GM23338 (cell line): ENCODE measurements around the gene GRIK1. TPM values are rescaled to one million over a fixed set of nuclear protein-coding genes. Genes with fewer than 3 reads are reported as not detected.

ENCODE experiments used
- ATAC-seq: fragments of 200-7000 bp; cut with Tn5 transposase; 3 replicates; pipeline ENCODE4 v1.9.1; 2020
- DNase-seq: peaks from one replicate; pipeline ENCODE4 v3.0.0-alpha.2; 2015; ENCODE audit warnings: low spot score
- H2AFZ ChIP-seq: fragments of 200-600 bp; sonication (generic); 2 replicates; pipeline ENCODE4 v1.8.0; 2016; ENCODE audit warnings: antibody characterized with exemption, mild to moderate bottlenecking, moderate library complexity
- H3F3A ChIP-seq: fragments of 200-600 bp; sonication (generic); replicated peaks from 2 replicates; pipeline ENCODE4 v1.8.0; 2017; ENCODE audit warnings: antibody characterized with exemption, mixed run types, low read depth
- H3K27ac ChIP-seq: fragments of 200-600 bp; sonication (generic); 2 replicates; pipeline ENCODE4 v1.6.1; 2016; ENCODE audit warnings: low read depth
- H3K27me3 ChIP-seq: fragments of 200-600 bp; sonication (generic); 2 replicates; pipeline ENCODE4 v1.8.0; 2016; ENCODE audit warnings: mild to moderate bottlenecking, mixed run types, moderate library complexity; ENCODE audit not compliant: insufficient read depth
- H3K36me3 ChIP-seq: fragments of 200-600 bp; sonication (generic); 2 replicates; pipeline ENCODE4 v1.8.0; 2016; ENCODE audit warnings: mild to moderate bottlenecking; ENCODE audit not compliant: insufficient read depth
- H3K4me1 ChIP-seq: fragments of 200-600 bp; sonication (generic); 2 replicates; pipeline ENCODE4 v1.8.0; 2016; ENCODE audit warnings: mild to moderate bottlenecking, moderate library complexity; ENCODE audit not compliant: insufficient read depth
- H3K4me2 ChIP-seq: fragments of 200-600 bp; sonication (generic); 2 replicates; pipeline ENCODE4 v1.7.1; 2017; ENCODE audit warnings: mixed run types
- H3K4me3 ChIP-seq: fragments of 200-600 bp; sonication (generic); 2 replicates; pipeline ENCODE4 v1.6.1; 2016; ENCODE audit warnings: mixed run types
- H3K79me2 ChIP-seq: fragments of 200-600 bp; sonication (generic); replicated peaks from 2 replicates; pipeline ENCODE4 v1.8.0; 2017; ENCODE audit warnings: mild to moderate bottlenecking; ENCODE audit not compliant: insufficient read depth
- H3K9me2 ChIP-seq: fragments of 200-600 bp; sonication (generic); 2 replicates; pipeline ENCODE4 v1.8.0; 2017; ENCODE audit not compliant: insufficient read depth
- H4K20me1 ChIP-seq: fragments of 200-600 bp; sonication (generic); replicated peaks from 2 replicates; pipeline ENCODE4 v1.8.0; 2017; ENCODE audit warnings: mild to moderate bottlenecking; ENCODE audit not compliant: insufficient read depth
- H3K27ac Mint-ChIP-seq: 2 replicates; pipeline ENCODE4 v1.8.0; 2020; ENCODE audit warnings: inconsistent platforms, mild to moderate bottlenecking, moderate library complexity, mixed read lengths
- H3K27me3 Mint-ChIP-seq: 3 replicates; pipeline ENCODE4 v1.8.0; 2022; ENCODE audit warnings: low read depth, mild to moderate bottlenecking, moderate library complexity, mixed read lengths, inconsistent platforms; ENCODE audit not compliant: insufficient read depth, poor library complexity
- H3K36me3 Mint-ChIP-seq: 3 replicates; pipeline ENCODE4 v1.8.0; 2021; ENCODE audit warnings: low read depth, mild to moderate bottlenecking, inconsistent platforms, moderate library complexity, mixed read lengths
- H3K4me1 Mint-ChIP-seq: 3 replicates; pipeline ENCODE4 v1.8.0; 2020; ENCODE audit warnings: mild to moderate bottlenecking, inconsistent platforms, mixed read lengths
- H3K4me3 Mint-ChIP-seq: 3 replicates; pipeline ENCODE4 v1.8.0; 2021; ENCODE audit warnings: moderate library complexity, mild to moderate bottlenecking, inconsistent platforms, mixed read lengths
- H3K9me3 Mint-ChIP-seq: 3 replicates; pipeline ENCODE4 v1.8.0; 2020; ENCODE audit warnings: moderate library complexity, mild to moderate bottlenecking, inconsistent platforms, mixed read lengths
- CREB1 ChIP-seq: fragments of 250-450 bp; sonication (Bioruptor Pico); IDR thresholded peaks from 2 replicates; pipeline ENCODE4 v1.5.0; 2020; ENCODE audit warnings: low read depth, mild to moderate bottlenecking, moderate library complexity
- EZH2 ChIP-seq: fragments of 200-600 bp; sonication (generic); IDR thresholded peaks from one replicate; pipeline ENCODE4 v1.8.0; 2017; ENCODE audit warnings: antibody characterized with exemption, mild to moderate bottlenecking, low read depth; ENCODE audit not compliant: unreplicated experiment
- EZH2phosphoT487 ChIP-seq: fragments of 200-600 bp; sonication (generic); IDR thresholded peaks from one replicate; pipeline ENCODE4 v1.8.1; 2018; ENCODE audit warnings: antibody characterized with exemption; ENCODE audit not compliant: unreplicated experiment
- NANOG ChIP-seq: IDR thresholded peaks from 2 replicates; pipeline ENCODE4 v1.6.1; 2016; ENCODE audit warnings: antibody characterized with exemption, borderline replicate concordance
- POLR2AphosphoS5 ChIP-seq: IDR thresholded peaks from 2 replicates; pipeline ENCODE4 v1.6.1; 2016; ENCODE audit warnings: antibody characterized with exemption, low read depth
- polyA plus RNA-seq: library from polyadenylated mRNA; unstranded; fragments of >200 nt; fragmentation: Nextera tagmentation; extraction: Ambion mirVana; gene quantifications from 2 replicates; pipeline ENCODE4 v1.2.1, GENCODE V29; 2016
- total RNA-seq: library from RNA; depleted of rRNA; stranded (reverse); fragments of >200 nt; shearing (Covaris generic); gene quantifications from 2 replicates; pipeline ENCODE4 v1.2.3, GENCODE V29; 2014
- TF ChIP-seq, protein P1 (sequence below): IDR thresholded peaks from 2 replicates; pipeline ENCODE4 v1.6.1; 2016; ENCODE audit warnings: antibody characterized with exemption
- TF ChIP-seq, protein P2 (sequence below), 2 experiments: fragments of 200-600 bp in 1 of 2; sonication (generic) in 1 of 2; conservative IDR thresholded peaks; 2 replicates each; pipeline versions ENCODE4 v1.5.1 to v1.6.1; 2016 to 2017; ENCODE audit warnings: antibody characterized with exemption in 2 of 2, low read depth in 2 of 2, mild to moderate bottlenecking in 2 of 2, moderate library complexity in 1 of 2
- TF ChIP-seq, protein P3 (sequence below): fragments of 250-450 bp; sonication (Bioruptor Pico); IDR thresholded peaks from 2 replicates; pipeline ENCODE4 v1.5.0; 2020; ENCODE audit warnings: mild to moderate bottlenecking, moderate library complexity

The GRIK1 gene
- total and polyA plus RNA-seq, 2 experiments from 2014 or later, result 0.18 to 0.42 TPM

DNA sequence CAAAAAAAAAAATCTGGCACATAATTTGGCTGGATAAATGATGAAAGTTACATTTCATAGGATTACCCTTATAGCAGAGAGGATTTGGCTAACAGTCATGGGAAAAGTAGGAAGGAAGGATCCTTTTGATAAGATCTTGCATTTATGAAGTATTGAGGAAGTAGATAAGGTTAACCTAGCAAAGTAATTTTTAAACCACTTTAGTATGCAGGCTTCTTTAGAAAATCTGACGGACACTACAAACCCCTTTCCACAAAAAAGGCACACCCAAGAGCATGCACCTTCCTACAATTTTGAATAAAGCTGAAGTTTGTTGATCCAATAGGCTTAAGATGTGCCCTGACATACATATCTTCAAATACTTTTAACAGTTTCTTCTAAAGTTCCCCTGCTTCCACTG, 275.2 kb downstream of the GRIK1 start:
- no peaks in the 10 kb centered on the region for H3K36me3 Mint-ChIP-seq
- H3F3A ChIP-seq, result no peaks in the 10 kb centered on the region
- H3K4me2 ChIP-seq, result no peak overlapping the region
- ATAC-seq, result no peak
- H3K36me3 ChIP-seq, result no peaks in the 10 kb centered on the region
- H3K4me3 ChIP-seq, result no peak overlapping the region
- H4K20me1 ChIP-seq, result no peaks in the 10 kb centered on the region
- H3K9me3 Mint-ChIP-seq, result no peaks in the 10 kb centered on the region; the same call in 2 of the 3 replicates
- H3K27me3 ChIP-seq, result no peaks in the 10 kb centered on the region
- no peak for TF ChIP-seq EZH2phosphoT487
- H3K27ac ChIP-seq, result no peak overlapping the region
- H3K4me1 ChIP-seq, result peaks cover 4% of the 10 kb centered on the region
- H3K4me1 Mint-ChIP-seq, result peaks cover 15% of the 10 kb centered on the region
- H2AFZ ChIP-seq, result no peak overlapping the region
- H3K27me3 Mint-ChIP-seq, result no peaks in the 10 kb centered on the region
- DNase-seq, result no peak
- H3K27ac Mint-ChIP-seq, result no peak overlapping the region
- peaks cover 17% of the 10 kb centered on the region for H3K9me2 ChIP-seq
- H3K4me3 Mint-ChIP-seq, result no peak overlapping the region
- H3K79me2 ChIP-seq, result no peaks in the 10 kb centered on the region

DNA sequence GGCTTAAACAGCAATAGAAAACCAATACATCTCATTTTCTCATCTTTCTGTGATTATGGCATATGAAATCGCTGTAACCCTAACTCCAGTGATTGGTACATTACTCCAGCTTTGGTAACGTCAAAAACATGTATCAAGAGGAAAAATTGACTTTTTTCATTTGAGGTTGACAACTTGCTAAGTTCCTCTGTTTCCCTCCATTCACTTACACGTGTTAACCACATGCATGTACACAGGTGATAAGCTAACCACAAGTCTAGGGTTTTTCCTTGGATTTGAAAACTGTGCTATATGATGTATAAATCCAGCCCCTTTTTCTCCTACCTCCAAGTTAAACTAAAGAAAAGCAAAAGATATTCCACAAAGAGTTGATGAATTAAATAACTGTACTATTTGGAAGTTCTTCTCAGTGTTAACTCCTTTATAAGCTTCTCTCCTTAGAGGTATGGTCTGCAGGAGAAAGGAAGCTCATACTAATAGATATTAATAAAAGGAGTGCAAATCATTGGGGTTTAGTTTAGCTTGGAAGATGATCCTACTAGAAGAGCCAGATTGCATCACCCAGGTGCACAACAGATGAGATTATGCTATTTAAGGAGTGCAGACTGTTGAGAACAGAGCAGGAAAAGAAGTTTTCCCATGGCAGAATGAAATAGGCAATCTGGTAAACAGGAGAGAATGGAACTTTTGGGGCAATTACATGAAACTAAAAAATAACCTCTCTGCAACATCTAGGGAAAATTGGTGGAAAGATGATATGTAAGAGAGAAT, 277.9 kb downstream of the GRIK1 start:
- no peak for ATAC-seq
- Mint-ChIP-seq H3K27ac (no peak overlapping the region), H3K36me3 (no peaks in the 10 kb centered on the region)

More for the DNA sequence above, 277.9 kb downstream of the GRIK1 start:
- H3K4me3 ChIP-seq, result no peak overlapping the region
- H3K4me1 Mint-ChIP-seq, result peaks cover 9% of the 10 kb centered on the region
- no peak overlapping the region for H3K4me3 Mint-ChIP-seq
- no peak for DNase-seq
- H3K79me2 ChIP-seq, result no peaks in the 10 kb centered on the region
- peaks cover 7% of the 10 kb centered on the region; the same call in 1 of the 2 replicates for H3K9me2 ChIP-seq
- H3K27me3 Mint-ChIP-seq, result no peaks in the 10 kb centered on the region
- no peaks in the 10 kb centered on the region for H3K27me3 ChIP-seq
- no peaks in the 10 kb centered on the region for H3F3A ChIP-seq
- no peak overlapping the region for H3K4me2 ChIP-seq
- no peaks in the 10 kb centered on the region; the same call in 1 of the 2 replicates for H3K4me1 ChIP-seq
- no peak overlapping the region for H2AFZ ChIP-seq
- H4K20me1 ChIP-seq, result no peaks in the 10 kb centered on the region
- TF ChIP-seq POLR2AphosphoS5, result no peak
- TF ChIP-seq, protein P1, sequence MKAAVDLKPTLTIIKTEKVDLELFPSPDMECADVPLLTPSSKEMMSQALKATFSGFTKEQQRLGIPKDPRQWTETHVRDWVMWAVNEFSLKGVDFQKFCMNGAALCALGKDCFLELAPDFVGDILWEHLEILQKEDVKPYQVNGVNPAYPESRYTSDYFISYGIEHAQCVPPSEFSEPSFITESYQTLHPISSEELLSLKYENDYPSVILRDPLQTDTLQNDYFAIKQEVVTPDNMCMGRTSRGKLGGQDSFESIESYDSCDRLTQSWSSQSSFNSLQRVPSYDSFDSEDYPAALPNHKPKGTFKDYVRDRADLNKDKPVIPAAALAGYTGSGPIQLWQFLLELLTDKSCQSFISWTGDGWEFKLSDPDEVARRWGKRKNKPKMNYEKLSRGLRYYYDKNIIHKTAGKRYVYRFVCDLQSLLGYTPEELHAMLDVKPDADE, result no peak
- no peak for TF ChIP-seq EZH2phosphoT487
- no peak for TF ChIP-seq NANOG
- TF ChIP-seq, protein P2, sequence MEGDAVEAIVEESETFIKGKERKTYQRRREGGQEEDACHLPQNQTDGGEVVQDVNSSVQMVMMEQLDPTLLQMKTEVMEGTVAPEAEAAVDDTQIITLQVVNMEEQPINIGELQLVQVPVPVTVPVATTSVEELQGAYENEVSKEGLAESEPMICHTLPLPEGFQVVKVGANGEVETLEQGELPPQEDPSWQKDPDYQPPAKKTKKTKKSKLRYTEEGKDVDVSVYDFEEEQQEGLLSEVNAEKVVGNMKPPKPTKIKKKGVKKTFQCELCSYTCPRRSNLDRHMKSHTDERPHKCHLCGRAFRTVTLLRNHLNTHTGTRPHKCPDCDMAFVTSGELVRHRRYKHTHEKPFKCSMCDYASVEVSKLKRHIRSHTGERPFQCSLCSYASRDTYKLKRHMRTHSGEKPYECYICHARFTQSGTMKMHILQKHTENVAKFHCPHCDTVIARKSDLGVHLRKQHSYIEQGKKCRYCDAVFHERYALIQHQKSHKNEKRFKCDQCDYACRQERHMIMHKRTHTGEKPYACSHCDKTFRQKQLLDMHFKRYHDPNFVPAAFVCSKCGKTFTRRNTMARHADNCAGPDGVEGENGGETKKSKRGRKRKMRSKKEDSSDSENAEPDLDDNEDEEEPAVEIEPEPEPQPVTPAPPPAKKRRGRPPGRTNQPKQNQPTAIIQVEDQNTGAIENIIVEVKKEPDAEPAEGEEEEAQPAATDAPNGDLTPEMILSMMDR (conservative IDR thresholded peaks at IDR 0.05; ENCODE audit: low read depth in 2 of 2), result no peak
- TF ChIP-seq, protein P3, sequence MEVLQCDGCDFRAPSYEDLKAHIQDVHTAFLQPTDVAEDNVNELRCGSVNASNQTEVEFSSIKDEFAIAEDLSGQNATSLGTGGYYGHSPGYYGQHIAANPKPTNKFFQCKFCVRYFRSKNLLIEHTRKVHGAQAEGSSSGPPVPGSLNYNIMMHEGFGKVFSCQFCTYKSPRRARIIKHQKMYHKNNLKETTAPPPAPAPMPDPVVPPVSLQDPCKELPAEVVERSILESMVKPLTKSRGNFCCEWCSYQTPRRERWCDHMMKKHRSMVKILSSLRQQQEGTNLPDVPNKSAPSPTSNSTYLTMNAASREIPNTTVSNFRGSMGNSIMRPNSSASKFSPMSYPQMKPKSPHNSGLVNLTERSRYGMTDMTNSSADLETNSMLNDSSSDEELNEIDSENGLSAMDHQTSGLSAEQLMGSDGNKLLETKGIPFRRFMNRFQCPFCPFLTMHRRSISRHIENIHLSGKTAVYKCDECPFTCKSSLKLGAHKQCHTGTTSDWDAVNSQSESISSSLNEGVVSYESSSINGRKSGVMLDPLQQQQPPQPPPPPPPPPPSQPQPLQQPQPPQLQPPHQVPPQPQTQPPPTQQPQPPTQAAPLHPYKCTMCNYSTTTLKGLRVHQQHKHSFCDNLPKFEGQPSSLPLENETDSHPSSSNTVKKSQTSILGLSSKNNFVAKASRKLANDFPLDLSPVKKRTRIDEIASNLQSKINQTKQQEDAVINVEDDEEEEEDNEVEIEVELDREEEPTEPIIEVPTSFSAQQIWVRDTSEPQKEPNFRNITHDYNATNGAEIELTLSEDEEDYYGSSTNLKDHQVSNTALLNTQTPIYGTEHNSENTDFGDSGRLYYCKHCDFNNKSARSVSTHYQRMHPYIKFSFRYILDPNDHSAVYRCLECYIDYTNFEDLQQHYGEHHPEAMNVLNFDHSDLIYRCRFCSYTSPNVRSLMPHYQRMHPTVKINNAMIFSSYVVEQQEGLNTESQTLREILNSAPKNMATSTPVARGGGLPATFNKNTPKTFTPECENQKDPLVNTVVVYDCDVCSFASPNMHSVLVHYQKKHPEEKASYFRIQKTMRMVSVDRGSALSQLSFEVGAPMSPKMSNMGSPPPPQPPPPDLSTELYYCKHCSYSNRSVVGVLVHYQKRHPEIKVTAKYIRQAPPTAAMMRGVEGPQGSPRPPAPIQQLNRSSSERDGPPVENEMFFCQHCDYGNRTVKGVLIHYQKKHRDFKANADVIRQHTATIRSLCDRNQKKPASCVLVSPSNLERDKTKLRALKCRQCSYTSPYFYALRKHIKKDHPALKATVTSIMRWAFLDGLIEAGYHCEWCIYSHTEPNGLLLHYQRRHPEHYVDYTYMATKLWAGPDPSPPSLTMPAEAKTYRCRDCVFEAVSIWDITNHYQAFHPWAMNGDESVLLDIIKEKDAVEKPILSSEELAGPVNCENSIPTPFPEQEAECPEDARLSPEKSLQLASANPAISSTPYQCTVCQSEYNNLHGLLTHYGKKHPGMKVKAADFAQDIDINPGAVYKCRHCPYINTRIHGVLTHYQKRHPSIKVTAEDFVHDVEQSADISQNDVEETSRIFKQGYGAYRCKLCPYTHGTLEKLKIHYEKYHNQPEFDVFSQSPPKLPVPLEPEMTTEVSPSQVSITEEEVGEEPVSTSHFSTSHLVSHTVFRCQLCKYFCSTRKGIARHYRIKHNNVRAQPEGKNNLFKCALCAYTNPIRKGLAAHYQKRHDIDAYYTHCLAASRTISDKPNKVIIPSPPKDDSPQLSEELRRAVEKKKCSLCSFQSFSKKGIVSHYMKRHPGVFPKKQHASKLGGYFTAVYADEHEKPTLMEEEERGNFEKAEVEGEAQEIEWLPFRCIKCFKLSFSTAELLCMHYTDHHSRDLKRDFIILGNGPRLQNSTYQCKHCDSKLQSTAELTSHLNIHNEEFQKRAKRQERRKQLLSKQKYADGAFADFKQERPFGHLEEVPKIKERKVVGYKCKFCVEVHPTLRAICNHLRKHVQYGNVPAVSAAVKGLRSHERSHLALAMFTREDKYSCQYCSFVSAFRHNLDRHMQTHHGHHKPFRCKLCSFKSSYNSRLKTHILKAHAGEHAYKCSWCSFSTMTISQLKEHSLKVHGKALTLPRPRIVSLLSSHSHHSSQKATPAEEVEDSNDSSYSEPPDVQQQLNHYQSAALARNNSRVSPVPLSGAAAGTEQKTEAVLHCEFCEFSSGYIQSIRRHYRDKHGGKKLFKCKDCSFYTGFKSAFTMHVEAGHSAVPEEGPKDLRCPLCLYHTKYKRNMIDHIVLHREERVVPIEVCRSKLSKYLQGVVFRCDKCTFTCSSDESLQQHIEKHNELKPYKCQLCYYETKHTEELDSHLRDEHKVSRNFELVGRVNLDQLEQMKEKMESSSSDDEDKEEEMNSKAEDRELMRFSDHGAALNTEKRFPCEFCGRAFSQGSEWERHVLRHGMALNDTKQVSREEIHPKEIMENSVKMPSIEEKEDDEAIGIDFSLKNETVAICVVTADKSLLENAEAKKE (CRISPR knock-in tag), result no peak
- TF ChIP-seq CREB1 (CRISPR knock-in tag), result no peak
- TF ChIP-seq EZH2, result no peak
- H3K36me3 ChIP-seq, result no peaks in the 10 kb centered on the region
- H3K9me3 Mint-ChIP-seq, result no peaks in the 10 kb centered on the region; the same call in 2 of the 3 replicates
- H3K27ac ChIP-seq, result no peak overlapping the region
